ENCODE results near the gene CITED1.

- TF ChIP-seq POLR2A (IDR thresholded peaks at IDR 0.05) (no peak), CTCF (IDR thresholded peaks at IDR 0.05) (no peak)
These were observed 43.5 kb upstream of the CITED1 start for GRCh38 chrX:72349190-72349589.
